Nephron (organoid): Measurements from ENCODE around the gene GSE1.

ENCODE experiments used
- H3K27ac Mint-ChIP-seq, 3 experiments: 2 replicates each; pipeline ENCODE4 v1.8.0; 2020; ENCODE audit warnings: mixed read lengths in 3 of 3, mild to moderate bottlenecking in 2 of 3, moderate library complexity in 1 of 3
- H3K27me3 Mint-ChIP-seq: 2 replicates; pipeline ENCODE4 v1.8.0; 2021; ENCODE audit warnings: low read depth, mild to moderate bottlenecking, moderate library complexity, mixed read lengths
- H3K36me3 Mint-ChIP-seq: 2 replicates; pipeline ENCODE4 v1.8.0; 2020; ENCODE audit warnings: low read depth, mixed read lengths
- H3K4me1 Mint-ChIP-seq: 2 replicates; pipeline ENCODE4 v1.8.0; 2020; ENCODE audit warnings: mixed read lengths
- H3K4me3 Mint-ChIP-seq, 3 experiments: 2 replicates each; pipeline ENCODE4 v1.8.0; 2020; ENCODE audit warnings: mild to moderate bottlenecking in 3 of 3, mixed read lengths in 3 of 3, moderate library complexity in 2 of 3
- H3K9me3 Mint-ChIP-seq: 2 replicates; pipeline ENCODE4 v1.8.0; 2020; ENCODE audit warnings: mixed read lengths
- TF ChIP-seq, protein P1 (sequence below), 3 experiments: fragments of 200-600 bp; sonication (generic); IDR thresholded peaks; one replicate each; pipeline ENCODE4 v1.5.0; 2021; ENCODE audit warnings: antibody characterized with exemption in 3 of 3; ENCODE audit not compliant: unreplicated experiment in 3 of 3

The GSE1 gene

DNA sequence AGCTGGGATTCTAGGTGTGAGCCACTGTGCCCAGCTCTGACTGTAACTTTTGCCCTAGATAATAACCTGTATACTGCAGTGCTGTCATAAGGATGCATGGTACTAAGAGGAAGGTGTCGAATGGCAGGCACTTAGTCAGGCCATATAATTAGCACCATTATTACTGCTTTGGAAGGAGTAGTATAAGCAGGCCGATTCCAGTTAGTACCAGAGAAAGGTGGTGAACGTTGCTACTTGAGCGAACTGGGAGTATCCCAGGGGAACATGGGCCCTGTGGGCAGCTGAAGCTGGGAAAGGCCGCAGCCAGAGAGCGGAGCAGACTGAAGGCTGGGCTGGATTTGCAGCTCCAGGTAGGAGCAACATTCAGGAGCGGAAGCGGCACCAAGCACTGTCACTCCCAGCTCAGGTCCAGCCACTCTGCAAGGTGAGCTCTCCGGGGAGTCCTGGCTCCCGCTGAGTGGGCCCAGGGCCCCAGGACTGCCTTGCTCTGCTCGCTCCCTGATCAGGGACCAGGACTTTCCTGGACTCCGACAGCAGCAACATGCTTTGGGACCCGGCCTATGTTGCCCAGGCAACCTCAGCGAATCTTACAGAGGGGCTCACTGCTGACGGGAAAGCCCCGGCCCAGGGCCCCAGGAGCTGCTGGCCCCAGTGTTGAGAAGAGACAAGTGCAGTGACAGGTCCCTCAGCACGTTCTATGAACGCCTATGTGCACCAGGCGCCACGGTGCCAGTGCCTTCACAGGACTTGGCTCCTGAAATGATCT, 109.2 kb downstream of the GSE1 start:
- Mint-ChIP-seq H3K9me3 (no peaks in the 10 kb centered on the region), H3K27me3 (peaks cover 30% of the 10 kb centered on the region), H3K4me1 (peaks cover 5% of the 10 kb centered on the region), H3K27ac (peak overlapping the region in 1 of 3 experiments; percentile 72), H3K36me3 (no peaks in the 10 kb centered on the region), H3K4me3 (no peak overlapping the region)
- TF ChIP-seq, protein P1, sequence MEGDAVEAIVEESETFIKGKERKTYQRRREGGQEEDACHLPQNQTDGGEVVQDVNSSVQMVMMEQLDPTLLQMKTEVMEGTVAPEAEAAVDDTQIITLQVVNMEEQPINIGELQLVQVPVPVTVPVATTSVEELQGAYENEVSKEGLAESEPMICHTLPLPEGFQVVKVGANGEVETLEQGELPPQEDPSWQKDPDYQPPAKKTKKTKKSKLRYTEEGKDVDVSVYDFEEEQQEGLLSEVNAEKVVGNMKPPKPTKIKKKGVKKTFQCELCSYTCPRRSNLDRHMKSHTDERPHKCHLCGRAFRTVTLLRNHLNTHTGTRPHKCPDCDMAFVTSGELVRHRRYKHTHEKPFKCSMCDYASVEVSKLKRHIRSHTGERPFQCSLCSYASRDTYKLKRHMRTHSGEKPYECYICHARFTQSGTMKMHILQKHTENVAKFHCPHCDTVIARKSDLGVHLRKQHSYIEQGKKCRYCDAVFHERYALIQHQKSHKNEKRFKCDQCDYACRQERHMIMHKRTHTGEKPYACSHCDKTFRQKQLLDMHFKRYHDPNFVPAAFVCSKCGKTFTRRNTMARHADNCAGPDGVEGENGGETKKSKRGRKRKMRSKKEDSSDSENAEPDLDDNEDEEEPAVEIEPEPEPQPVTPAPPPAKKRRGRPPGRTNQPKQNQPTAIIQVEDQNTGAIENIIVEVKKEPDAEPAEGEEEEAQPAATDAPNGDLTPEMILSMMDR (IDR thresholded peaks at IDR 0.05; ENCODE audit: unreplicated experiment in 3 of 3): no peak

DNA sequence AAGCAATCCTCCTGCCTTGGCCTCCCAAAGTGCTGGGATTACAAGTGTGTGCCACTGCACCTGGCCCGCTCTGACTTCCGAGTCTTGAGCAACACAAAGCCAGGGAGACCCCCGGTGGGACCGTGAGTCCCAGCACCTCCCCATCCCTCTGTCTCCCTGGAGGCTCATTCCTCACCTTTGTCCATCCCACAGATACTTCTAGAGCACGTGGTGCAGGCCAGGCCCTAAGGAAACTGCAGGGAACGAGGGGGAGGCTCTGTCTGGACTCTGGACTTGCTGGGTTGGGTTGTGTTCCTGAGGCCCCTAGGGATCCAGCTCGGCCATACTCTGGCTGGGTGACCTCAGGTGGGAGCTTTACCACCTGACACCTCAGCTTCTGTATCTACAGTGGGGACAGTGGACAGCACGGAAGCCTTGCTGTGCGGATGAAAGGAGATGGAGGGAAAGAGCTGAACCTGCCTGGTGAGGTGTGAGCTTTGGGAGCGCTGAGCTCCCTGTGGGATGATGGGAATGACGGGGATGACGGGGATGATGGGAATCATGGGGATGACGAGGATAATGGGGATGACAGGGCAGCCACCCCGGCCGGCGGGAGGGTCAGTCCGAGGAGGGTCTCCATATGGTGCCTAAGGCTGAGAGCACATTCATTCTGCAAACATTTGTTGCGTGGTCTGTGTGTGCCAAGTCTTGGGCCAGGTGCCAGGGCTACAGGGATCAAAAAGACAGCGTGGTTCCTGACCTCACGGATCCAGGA, 111.2 kb downstream of the GSE1 start:
- H3K4me1 Mint-ChIP-seq: peaks cover under 1% of the 10 kb centered on the region
- H3K27ac Mint-ChIP-seq: no peak overlapping the region
- H3K36me3 Mint-ChIP-seq: no peaks in the 10 kb centered on the region
- TF ChIP-seq, protein P1 (IDR thresholded peaks at IDR 0.05; ENCODE audit: unreplicated experiment in 3 of 3): no peak
- H3K27me3 Mint-ChIP-seq: peaks cover 25% of the 10 kb centered on the region
- H3K9me3 Mint-ChIP-seq: no peaks in the 10 kb centered on the region
- no peak overlapping the region for H3K4me3 Mint-ChIP-seq

DNA sequence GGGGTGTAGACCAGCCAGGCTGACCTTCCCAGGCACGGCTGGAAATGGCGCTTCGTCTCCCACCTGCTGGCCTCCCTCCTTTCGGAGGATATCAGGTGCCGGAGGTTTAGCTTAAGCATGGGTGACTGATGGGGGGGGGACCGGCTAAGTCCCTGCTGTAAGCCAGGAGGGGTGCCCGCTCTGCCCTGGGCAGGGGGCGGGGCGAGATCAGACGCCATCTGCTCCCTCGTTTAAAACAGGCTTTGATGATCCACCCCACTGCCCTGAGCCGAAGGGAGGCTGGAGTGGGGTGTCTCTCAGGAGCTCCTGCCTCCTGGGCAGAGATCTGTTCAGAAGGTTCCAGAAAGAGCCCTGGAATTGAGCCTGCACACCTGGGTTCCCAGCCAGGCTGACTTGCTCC, 111.8 kb downstream of the GSE1 start:
- Mint-ChIP-seq H3K27me3 (peaks cover 21% of the 10 kb centered on the region), H3K4me1 (peaks cover 6% of the 10 kb centered on the region), H3K9me3 (no peaks in the 10 kb centered on the region), H3K27ac (no peak overlapping the region), H3K4me3 (no peak overlapping the region), H3K36me3 (no peaks in the 10 kb centered on the region)
- TF ChIP-seq, protein P1 (IDR thresholded peaks at IDR 0.05; ENCODE audit: unreplicated experiment in 3 of 3): no peak
